Measurements from ENCODE around the gene GCAT. TPM values are rescaled to one million over a fixed set of nuclear protein-coding genes. Genes with fewer than 3 reads are reported as not detected.

GCAT gene
- total RNA-seq, 1 experiment from 2014 or later, result 32.3 TPM

DNA sequence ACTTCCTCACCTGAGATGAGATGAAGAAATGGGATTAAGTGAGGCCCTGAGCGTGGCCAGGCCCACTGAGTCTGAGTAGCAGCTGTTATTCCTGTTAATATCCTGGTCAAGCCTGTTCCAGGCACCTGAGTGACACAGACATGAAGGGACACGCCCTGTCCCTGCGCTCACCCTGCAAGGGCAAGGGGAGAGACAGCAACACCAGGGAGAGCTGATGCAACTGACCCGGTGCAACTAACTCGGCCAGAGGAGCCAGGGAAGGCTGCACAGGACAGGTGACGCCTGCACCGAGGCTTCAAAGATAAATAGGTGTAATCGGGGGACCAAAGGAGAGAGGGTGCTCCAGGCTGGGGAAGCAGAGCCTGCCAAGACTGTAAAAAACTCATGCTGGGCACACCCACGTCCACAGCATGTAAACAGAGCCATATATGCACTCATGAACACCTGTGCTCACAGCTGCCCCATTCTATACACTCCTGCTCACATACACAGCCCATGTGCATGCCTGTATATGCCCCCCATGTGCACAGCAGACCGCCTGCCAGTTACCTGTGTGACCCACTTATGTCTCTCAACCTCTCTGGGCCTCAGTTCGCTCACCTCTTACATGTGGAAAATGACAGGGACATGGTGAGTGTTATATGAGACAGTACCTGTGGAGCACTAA lies 22.8 kb upstream of the GCAT start:
- H3F3A ChIP-seq (ENCODE audit: insufficient read depth, low read depth), result peaks cover 47% of the 10 kb centered on the region
- DNase-seq, result peak; percentile 88 to 97
- H3K9me3 ChIP-seq (ENCODE audit: insufficient read depth, low read depth), result no peaks in the 10 kb centered on the region
- no TSS peak for BruUV-seq (replicated peaks)
- no peaks in the 10 kb centered on the region for H4K20me1 ChIP-seq (ENCODE audit: insufficient read depth)
- H3K9me2 ChIP-seq (ENCODE audit: insufficient read depth), result no peaks in the 10 kb centered on the region
- H3K4me1 ChIP-seq (replicated peaks; ENCODE audit: insufficient read depth), result peaks cover 49% of the 10 kb centered on the region
- ChIA-PET POLR2A (ENCODE audit: unreplicated experiment) (interaction anchor here (0.6 kb wide), 1 partner anchor 108 kb away, joined by 6 read pairs; no protein-coding TSS in a partner anchor), CTCF (interaction anchor here (0.6 to 0.7 kb wide), 3 partner anchors 23 to 178 kb away, joined by 3 read pairs; partner anchors contain the start of gene GCAT)
- TF ChIP-seq, protein P1, sequence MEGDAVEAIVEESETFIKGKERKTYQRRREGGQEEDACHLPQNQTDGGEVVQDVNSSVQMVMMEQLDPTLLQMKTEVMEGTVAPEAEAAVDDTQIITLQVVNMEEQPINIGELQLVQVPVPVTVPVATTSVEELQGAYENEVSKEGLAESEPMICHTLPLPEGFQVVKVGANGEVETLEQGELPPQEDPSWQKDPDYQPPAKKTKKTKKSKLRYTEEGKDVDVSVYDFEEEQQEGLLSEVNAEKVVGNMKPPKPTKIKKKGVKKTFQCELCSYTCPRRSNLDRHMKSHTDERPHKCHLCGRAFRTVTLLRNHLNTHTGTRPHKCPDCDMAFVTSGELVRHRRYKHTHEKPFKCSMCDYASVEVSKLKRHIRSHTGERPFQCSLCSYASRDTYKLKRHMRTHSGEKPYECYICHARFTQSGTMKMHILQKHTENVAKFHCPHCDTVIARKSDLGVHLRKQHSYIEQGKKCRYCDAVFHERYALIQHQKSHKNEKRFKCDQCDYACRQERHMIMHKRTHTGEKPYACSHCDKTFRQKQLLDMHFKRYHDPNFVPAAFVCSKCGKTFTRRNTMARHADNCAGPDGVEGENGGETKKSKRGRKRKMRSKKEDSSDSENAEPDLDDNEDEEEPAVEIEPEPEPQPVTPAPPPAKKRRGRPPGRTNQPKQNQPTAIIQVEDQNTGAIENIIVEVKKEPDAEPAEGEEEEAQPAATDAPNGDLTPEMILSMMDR (conservative IDR thresholded peaks at IDR 0.05), result no peak
- no peak for TF ChIP-seq EZH2 (IDR thresholded peaks at IDR 0.05; ENCODE audit: low read depth)
- H3K79me2 ChIP-seq (ENCODE audit: low read depth), result no peaks in the 10 kb centered on the region
- peak overlapping the region; percentile 74 for H3K27ac ChIP-seq
- H2AFZ ChIP-seq, result no peak overlapping the region
- no peak overlapping the region for H3K4me3 ChIP-seq
- H3K27me3 ChIP-seq (ENCODE audit: insufficient read depth, low read depth), result no peaks in the 10 kb centered on the region
- H3K4me2 ChIP-seq, result peak overlapping the region; percentile 55
- intact Hi-C loops (cut with micrococcal nuclease; ENCODE audit: unreplicated experiment), result loop anchor here (2.0 kb wide), 2 partner anchors 20 to 32 kb away; a partner anchor contains a TSS
- H3K36me3 ChIP-seq (ENCODE audit: low read depth), result no peaks in the 10 kb centered on the region

DNA sequence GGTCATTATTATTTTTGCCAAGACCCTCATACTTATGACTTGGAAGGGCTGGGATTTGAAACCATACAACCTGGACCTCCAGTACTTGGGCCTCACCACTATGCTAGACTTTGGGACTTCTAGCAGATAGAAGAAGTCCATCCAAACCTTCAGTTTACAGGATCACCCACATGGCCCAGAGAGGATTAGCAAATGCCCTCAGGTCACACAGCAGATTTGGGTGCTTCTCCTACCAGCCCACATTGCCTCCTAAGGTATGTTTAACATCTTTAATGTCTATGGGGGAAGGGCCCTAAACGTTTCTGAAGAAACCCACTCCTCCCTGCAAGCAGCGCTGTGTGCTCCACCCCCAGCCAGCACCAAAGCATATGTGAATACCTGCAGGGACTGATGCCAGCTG lies 17.5 kb upstream of the GCAT start:
- Histone ChIP-seq H2AFZ (no peak overlapping the region), H3K9me2 (ENCODE audit: insufficient read depth) (no peaks in the 10 kb centered on the region), H3K27ac (no peak overlapping the region), H3F3A (ENCODE audit: insufficient read depth, low read depth) (peaks cover 14% of the 10 kb centered on the region; the same call in 1 of the 2 replicates), H3K9me3 (ENCODE audit: insufficient read depth, low read depth) (no peaks in the 10 kb centered on the region), H3K4me1 (replicated peaks; ENCODE audit: insufficient read depth) (peaks cover 27% of the 10 kb centered on the region), H3K4me2 (no peak overlapping the region), H4K20me1 (ENCODE audit: insufficient read depth) (no peaks in the 10 kb centered on the region), H3K4me3 (no peak overlapping the region), H3K27me3 (ENCODE audit: insufficient read depth, low read depth) (no peaks in the 10 kb centered on the region), H3K36me3 (ENCODE audit: low read depth) (no peaks in the 10 kb centered on the region), H3K79me2 (ENCODE audit: low read depth) (no peaks in the 10 kb centered on the region)
- BruUV-seq (replicated peaks), result no TSS peak
- no peak for DNase-seq
- ChIA-PET POLR2A (ENCODE audit: unreplicated experiment) (no interaction called here), CTCF (no interaction called here)
- intact Hi-C loops (cut with micrococcal nuclease; ENCODE audit: unreplicated experiment), result loop anchor here (5.0 kb wide), 1 partner anchor 168 kb away; no protein-coding TSS in a partner anchor
- TF ChIP-seq, protein P1 (conservative IDR thresholded peaks at IDR 0.05), result no peak
- no peak for TF ChIP-seq EZH2 (IDR thresholded peaks at IDR 0.05; ENCODE audit: low read depth)

DNA sequence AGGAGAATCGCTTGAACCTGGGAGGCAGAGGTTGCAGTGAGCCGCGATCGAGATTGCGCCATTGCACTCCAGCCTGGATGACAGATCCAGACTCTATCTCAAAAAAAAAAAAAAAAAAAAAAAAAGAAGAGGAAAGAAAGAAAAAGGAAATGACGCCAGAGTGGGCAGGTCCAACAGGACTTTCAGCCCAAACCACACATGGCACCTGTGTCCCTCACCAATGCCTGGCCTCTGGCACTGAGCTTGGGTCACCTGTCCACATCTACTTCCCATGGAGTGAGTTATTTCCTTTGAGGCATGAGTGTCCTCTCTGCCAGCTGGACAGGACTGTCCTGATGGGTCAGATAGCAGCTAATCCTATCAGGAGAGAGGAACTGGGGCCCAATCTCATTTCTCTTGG lies 15.2 kb upstream of the GCAT start:
- peak in 1 of 2 experiments; percentile 55 for DNase-seq
- Histone ChIP-seq H4K20me1 (ENCODE audit: insufficient read depth) (no peaks in the 10 kb centered on the region), H3K27me3 (ENCODE audit: insufficient read depth, low read depth) (no peaks in the 10 kb centered on the region), H3K36me3 (ENCODE audit: low read depth) (no peaks in the 10 kb centered on the region), H3K9me3 (ENCODE audit: insufficient read depth, low read depth) (no peaks in the 10 kb centered on the region), H3K4me1 (replicated peaks; ENCODE audit: insufficient read depth) (peaks cover 21% of the 10 kb centered on the region), H3K79me2 (ENCODE audit: low read depth) (no peaks in the 10 kb centered on the region), H3K4me3 (no peak overlapping the region), H3K4me2 (no peak overlapping the region), H3K27ac (no peak overlapping the region), H3K9me2 (ENCODE audit: insufficient read depth) (no peaks in the 10 kb centered on the region), H3F3A (ENCODE audit: insufficient read depth, low read depth) (peaks cover 18% of the 10 kb centered on the region; the same call in 1 of the 2 replicates), H2AFZ (no peak overlapping the region)
- ChIA-PET CTCF (interaction anchor here (0.6 to 1.1 kb wide), 6 partner anchors 111 to 413 kb away, joined by 4 to 9 read pairs (median 6); no protein-coding TSS in a partner anchor), POLR2A (ENCODE audit: unreplicated experiment) (interaction anchor here (0.6 kb wide), 1 partner anchor 40 kb away, joined by 5 read pairs; no protein-coding TSS in a partner anchor)
- intact Hi-C loops (cut with micrococcal nuclease; ENCODE audit: unreplicated experiment), result loop anchor here (5.0 kb wide), 1 partner anchor 170 kb away; no protein-coding TSS in a partner anchor
- TF ChIP-seq, protein P1 (conservative IDR thresholded peaks at IDR 0.05), result no peak
- TF ChIP-seq EZH2 (IDR thresholded peaks at IDR 0.05; ENCODE audit: low read depth), result no peak
- BruUV-seq (replicated peaks), result no TSS peak

All from PC-9 (cell line).